Muscle of back (tissue), 10 donors: ENCODE data around the gene CENPVL1. TPM values are rescaled to one million over a fixed set of nuclear protein-coding genes. Genes with fewer than 3 reads are reported as not detected.

Source experiments
- polyA plus RNA-seq, 10 donors: library from polyadenylated mRNA; unstranded; fragments of 120-200 nt; gene quantifications; one replicate each; pipeline ENCODE4 v1.2.1, GENCODE V29; 2013; ENCODE audit not compliant: insufficient read length in 10 of 10

The CENPVL1 gene
- polyA plus RNA-seq, 10 donors = not detected

Other genes starting within 250 kb of the CENPVL1 start
- gene NUDT11, start 213.9 kb upstream of the CENPVL1 start, polyA plus RNA-seq = 10 to 100 TPM in 1 of 10 donors, 1 to 10 TPM in 9; 3.3 to 11.1 (median 6.5) TPM
- gene CENPVL3, start 91.6 kb upstream of the CENPVL1 start, polyA plus RNA-seq = under 1 TPM in 9 of 10 donors, not detected in 1; 0.10 to 0.61 (median 0.19) TPM
- not detected for gene CENPVL2, start 27.7 kb upstream of the CENPVL1 start, polyA plus RNA-seq
- 10 to 100 TPM in 4 of 10 donors, 1 to 10 TPM in 6; 8.3 to 13.4 (median 9.5) TPM for gene GSPT2, start 32.9 kb downstream of the CENPVL1 start, polyA plus RNA-seq
- 100 to 1,000 TPM; 226 to 344 (median 292) TPM for gene MAGED1, start 183.1 kb downstream of the CENPVL1 start, polyA plus RNA-seq